Measurements from ENCODE around the gene NMRAL1. TPM values are rescaled to one million over a fixed set of nuclear protein-coding genes. Genes with fewer than 3 reads are reported as not detected.
A peak's percentile ranks its signal among the peaks of the same experiment; 100 is the strongest.

NMRAL1 gene
- total and polyA plus RNA-seq, 10 donors, result 26.3 to 58.6 (median 41.8) TPM

DNA sequence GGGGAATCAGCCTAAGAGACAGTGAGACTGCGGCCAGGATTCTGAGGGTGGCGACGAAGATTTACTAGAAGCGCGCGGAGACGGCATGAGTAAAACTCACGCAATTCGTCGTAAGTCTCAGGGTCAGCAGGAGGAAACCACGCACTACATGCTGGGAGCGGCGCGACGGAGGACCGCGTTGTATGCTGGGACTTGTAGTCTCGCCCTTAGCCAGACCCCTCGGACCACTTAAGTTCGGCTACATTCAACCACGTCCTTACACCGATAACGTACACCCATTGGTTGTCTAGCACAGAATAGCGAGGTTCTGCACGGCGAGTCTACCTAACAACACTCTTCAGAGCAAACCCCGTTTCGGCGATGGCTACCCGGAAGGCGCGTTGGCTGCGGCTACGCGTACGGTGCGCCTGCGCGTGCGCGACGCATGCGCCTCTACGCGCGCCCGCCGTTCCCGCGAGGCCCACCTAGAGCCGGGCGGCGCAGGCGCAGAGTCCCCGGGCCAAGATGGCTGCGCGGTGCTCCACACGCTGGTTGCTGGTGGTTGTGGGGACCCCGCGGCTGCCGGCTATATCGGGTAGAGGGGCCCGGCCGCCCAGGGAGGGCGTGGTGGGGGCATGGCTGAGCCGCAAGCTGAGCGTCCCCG lies 48.9 kb downstream of the NMRAL1 start, which contains the start of gene DNAJA3:
Gene DNAJA3 (plus strand): TSS at position 491 of the 643 bp plus-strand sequence. CDS start 14 bp downstream, at position 505.
- Histone ChIP-seq H3K36me3 (peaks cover 0 to 26% (median 0%) of the 10 kb centered on the region in 6 donors), H3K27ac (peak within 1 kb of the TSS; percentile 93 to 99 (median 98)), H3K9me3 (no peaks in the 10 kb centered on the region), H3K27me3 (replicated peaks in 1 of 7) (no peaks in the 10 kb centered on the region), H3K4me1 (peaks cover 19 to 50% (median 29%) of the 10 kb centered on the region in 6 donors), H3K4me3 (peak within 1 kb of the TSS; percentile 81 to 96 (median 90))
- TF ChIP-seq, protein P1, sequence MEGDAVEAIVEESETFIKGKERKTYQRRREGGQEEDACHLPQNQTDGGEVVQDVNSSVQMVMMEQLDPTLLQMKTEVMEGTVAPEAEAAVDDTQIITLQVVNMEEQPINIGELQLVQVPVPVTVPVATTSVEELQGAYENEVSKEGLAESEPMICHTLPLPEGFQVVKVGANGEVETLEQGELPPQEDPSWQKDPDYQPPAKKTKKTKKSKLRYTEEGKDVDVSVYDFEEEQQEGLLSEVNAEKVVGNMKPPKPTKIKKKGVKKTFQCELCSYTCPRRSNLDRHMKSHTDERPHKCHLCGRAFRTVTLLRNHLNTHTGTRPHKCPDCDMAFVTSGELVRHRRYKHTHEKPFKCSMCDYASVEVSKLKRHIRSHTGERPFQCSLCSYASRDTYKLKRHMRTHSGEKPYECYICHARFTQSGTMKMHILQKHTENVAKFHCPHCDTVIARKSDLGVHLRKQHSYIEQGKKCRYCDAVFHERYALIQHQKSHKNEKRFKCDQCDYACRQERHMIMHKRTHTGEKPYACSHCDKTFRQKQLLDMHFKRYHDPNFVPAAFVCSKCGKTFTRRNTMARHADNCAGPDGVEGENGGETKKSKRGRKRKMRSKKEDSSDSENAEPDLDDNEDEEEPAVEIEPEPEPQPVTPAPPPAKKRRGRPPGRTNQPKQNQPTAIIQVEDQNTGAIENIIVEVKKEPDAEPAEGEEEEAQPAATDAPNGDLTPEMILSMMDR (IDR thresholded peaks at IDR 0.05 in 8 of 11, conservative IDR thresholded peaks at IDR 0.05 in 3 of 11), result peak in 5 of 11 experiments; percentile 3 to 48 (median 39)
- TF ChIP-seq POLR2AphosphoS5 (IDR thresholded peaks at IDR 0.05), result peak; percentile 96 to 97 (median 97)
- peak in 2 of 3 donors; percentile 62 to 82 for TF ChIP-seq POLR2A (IDR thresholded peaks at IDR 0.05)
- 0 to 1% (median 0%) methylated on average over 66 to 68 of the region's 68 CpGs for WGBS, 5 donors
- DNase-seq, result peak; percentile 98
- intact Hi-C loops (cut with DNase I; ENCODE audit: low total_unique reads), result no loop called here

DNA sequence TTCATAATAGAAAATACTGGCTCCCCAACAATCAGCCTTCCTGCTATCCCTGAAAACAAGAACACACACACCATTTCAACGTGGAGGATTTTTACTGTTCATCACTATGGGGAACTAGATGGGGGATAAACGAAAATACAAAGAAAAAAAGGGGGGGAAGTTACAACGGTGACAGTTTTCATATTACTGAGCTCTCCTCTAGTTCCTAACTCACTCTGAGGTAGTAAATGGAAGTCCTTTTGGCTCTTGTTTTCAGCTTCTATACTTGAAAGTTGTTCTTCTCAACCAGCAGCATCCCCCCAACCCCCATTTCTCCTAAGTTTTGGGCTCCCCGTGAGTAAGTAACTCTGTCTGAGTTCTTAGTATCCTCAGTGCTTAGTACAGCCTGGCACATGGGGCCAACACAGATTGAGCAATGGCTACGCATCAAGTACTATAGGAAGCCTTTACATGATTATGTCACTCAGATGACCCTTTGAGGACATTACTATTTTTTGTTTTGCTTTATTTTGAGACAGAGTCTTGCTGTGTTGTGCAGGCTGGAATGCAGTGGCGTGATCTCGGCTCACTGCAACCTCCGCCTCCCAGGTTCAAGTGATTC lies 53.8 kb downstream of the NMRAL1 start:
- no peak overlapping the region for H3K4me3 ChIP-seq
- H3K27ac ChIP-seq, result peak overlapping the region in 4 of 8 donors; percentile 23 to 49 (median 39)
- peaks cover 5 to 39% (median 16%) of the 10 kb centered on the region in 6 donors for H3K4me1 ChIP-seq
- 55 to 72% (median 68%) methylated on average over 8 of the region's 8 CpGs for WGBS, 5 donors
- TF ChIP-seq POLR2AphosphoS5 (IDR thresholded peaks at IDR 0.05), result no peak
- no peak for TF ChIP-seq POLR2A (IDR thresholded peaks at IDR 0.05)
- TF ChIP-seq, protein P1 (IDR thresholded peaks at IDR 0.05 in 8 of 11, conservative IDR thresholded peaks at IDR 0.05 in 3 of 11), result no peak
- H3K9me3 ChIP-seq, result no peaks in the 10 kb centered on the region
- H3K36me3 ChIP-seq, result no peaks in the 10 kb centered on the region
- DNase-seq, result no peak
- intact Hi-C loops (cut with DNase I; ENCODE audit: low total_unique reads), result no loop called here
- no peaks in the 10 kb centered on the region for H3K27me3 ChIP-seq (replicated peaks in 1 of 7)

GRCh38 chr16:4419402-4419959 lies 54.9 kb downstream of the NMRAL1 start:
- Histone ChIP-seq H3K36me3 (no peaks in the 10 kb centered on the region), H3K4me1 (peaks cover 12 to 43% (median 22%) of the 10 kb centered on the region in 6 donors), H3K27ac (no peak overlapping the region), H3K4me3 (no peak overlapping the region), H3K9me3 (no peaks in the 10 kb centered on the region), H3K27me3 (replicated peaks in 1 of 7) (no peaks in the 10 kb centered on the region)
- TF ChIP-seq, protein P1 (IDR thresholded peaks at IDR 0.05 in 8 of 11, conservative IDR thresholded peaks at IDR 0.05 in 3 of 11), result no peak
- TF ChIP-seq POLR2AphosphoS5 (IDR thresholded peaks at IDR 0.05), result no peak
- no peak for TF ChIP-seq POLR2A (IDR thresholded peaks at IDR 0.05)
- intact Hi-C loops (cut with DNase I; ENCODE audit: low total_unique reads), result no loop called here
- WGBS, 5 donors, result 86 to 91% (median 90%) methylated on average over 7 of the region's 7 CpGs
- DNase-seq, result no peak

All from spleen (tissue), 11 donors.